Right atrium auricular region (tissue), 2 donors: ENCODE results near the gene UBAP2L. TPM values are rescaled to one million over a fixed set of nuclear protein-coding genes. Genes with fewer than 3 reads are reported as not detected.

Experiments
- DNase-seq: peaks from one replicate; pipeline ENCODE4 v3.0.0-alpha.2; 2019; ENCODE audit warnings: low spot score
- H3K27ac ChIP-seq, 2 donors: fragments of 200-600 bp; sonication (generic); 1 replicate in 1 of 2; 2 replicates in 1 of 2; pipeline ENCODE4 v1.5.1; 2016 to 2019
- H3K27me3 ChIP-seq, 2 donors: fragments of 200-600 bp; sonication (generic); one replicate each; pipeline versions ENCODE4 v1.5.1 to v1.6.0; 2017 to 2019
- H3K36me3 ChIP-seq: fragments of 200-600 bp; sonication (generic); one replicate; pipeline ENCODE4 v1.5.1; 2016
- H3K4me1 ChIP-seq, 2 donors: fragments of 200-600 bp; sonication (generic); one replicate each; pipeline versions ENCODE4 v1.5.1 to v1.6.0; 2017 to 2019
- H3K4me3 ChIP-seq, 2 donors: fragments of 200-600 bp; sonication (generic); 1 replicate in 1 of 2; 2 replicates in 1 of 2; pipeline ENCODE4 v1.5.1; 2017 to 2019; ENCODE audit warnings: mild to moderate bottlenecking in 1 of 2, moderate library complexity in 1 of 2
- H3K9me3 ChIP-seq, 2 donors: fragments of 200-600 bp; sonication (generic); one replicate each; pipeline ENCODE4 v1.5.1; 2019
- CTCF ChIP-seq, 2 donors: fragments of 200-600 bp; sonication (generic); IDR thresholded peaks; one replicate each; pipeline ENCODE4 v1.5.1; 2019; ENCODE audit warnings: antibody characterized with exemption in 2 of 2
- total RNA-seq, 2 donors: library from RNA; depleted of rRNA; stranded (reverse); fragments of >200 nt; gene quantifications; one replicate each; pipeline ENCODE4 v1.1.0, GENCODE V29; 2016

UBAP2L gene
- total RNA-seq, 2 donors from 2014 or later = 48.9 to 58.6 TPM

GRCh38 chr1:154263465-154264332 lies 42.9 kb downstream of the UBAP2L start:
- Histone ChIP-seq H3K4me3 (no peak overlapping the region), H3K27ac (no peak overlapping the region), H3K36me3 (peaks cover 88% of the 10 kb centered on the region), H3K27me3 (no peaks in the 10 kb centered on the region), H3K9me3 (no peaks in the 10 kb centered on the region), H3K4me1 (no peaks in the 10 kb centered on the region)
- no peak for TF ChIP-seq CTCF (IDR thresholded peaks at IDR 0.05)
- no peak for DNase-seq

GRCh38 chr1:154264454-154264853 lies 43.7 kb downstream of the UBAP2L start:
- H3K4me1 ChIP-seq = no peaks in the 10 kb centered on the region
- no peak for DNase-seq
- peaks cover 88% of the 10 kb centered on the region for H3K36me3 ChIP-seq
- no peak overlapping the region for H3K27ac ChIP-seq
- H3K9me3 ChIP-seq = no peaks in the 10 kb centered on the region
- no peaks in the 10 kb centered on the region for H3K27me3 ChIP-seq
- no peak for TF ChIP-seq CTCF (IDR thresholded peaks at IDR 0.05)
- no peak overlapping the region for H3K4me3 ChIP-seq

GRCh38 chr1:154265586-154265985 lies 44.8 kb downstream of the UBAP2L start:
- no peak overlapping the region for H3K4me3 ChIP-seq
- H3K9me3 ChIP-seq = no peaks in the 10 kb centered on the region
- no peak for TF ChIP-seq CTCF (IDR thresholded peaks at IDR 0.05)
- no peaks in the 10 kb centered on the region for H3K27me3 ChIP-seq
- H3K27ac ChIP-seq = no peak overlapping the region
- no peaks in the 10 kb centered on the region for H3K4me1 ChIP-seq
- no peak for DNase-seq
- peaks cover 87% of the 10 kb centered on the region for H3K36me3 ChIP-seq

- peaks cover 0 to 17% of the 10 kb centered on the region in 2 donors for H3K4me1 ChIP-seq
- TF ChIP-seq CTCF (IDR thresholded peaks at IDR 0.05) = no peak
- peaks cover 48% of the 10 kb centered on the region for H3K36me3 ChIP-seq
- H3K27ac ChIP-seq = no peak overlapping the region
- no peaks in the 10 kb centered on the region for H3K9me3 ChIP-seq
- no peaks in the 10 kb centered on the region for H3K27me3 ChIP-seq
- no peak overlapping the region for H3K4me3 ChIP-seq
- no peak for DNase-seq
These were observed 50.1 kb downstream of the UBAP2L start for GRCh38 chr1:154270833-154271232.

- H3K36me3 ChIP-seq = peaks cover 35% of the 10 kb centered on the region
- H3K27me3 ChIP-seq = no peaks in the 10 kb centered on the region
- peak; percentile 97 for DNase-seq
- H3K4me1 ChIP-seq = peaks cover 0 to 17% of the 10 kb centered on the region in 2 donors
- H3K4me3 ChIP-seq = peak within 1 kb of the TSS; percentile 81 to 92
- peak within 1 kb of the TSS; percentile 87 to 93 for H3K27ac ChIP-seq
- no peaks in the 10 kb centered on the region for H3K9me3 ChIP-seq
- TF ChIP-seq CTCF (IDR thresholded peaks at IDR 0.05) = peak; percentile 68 to 89
These were observed 51.7 kb downstream of the UBAP2L start, which contains the start of gene HAX1 for GRCh38 chr1:154272217-154272998. Gene HAX1, plus strand, starts transcription at chr1:154272629. Its CDS starts 95 bp downstream, at chr1:154272724.
